Measurements from ENCODE around the gene COL2A1.

DNA sequence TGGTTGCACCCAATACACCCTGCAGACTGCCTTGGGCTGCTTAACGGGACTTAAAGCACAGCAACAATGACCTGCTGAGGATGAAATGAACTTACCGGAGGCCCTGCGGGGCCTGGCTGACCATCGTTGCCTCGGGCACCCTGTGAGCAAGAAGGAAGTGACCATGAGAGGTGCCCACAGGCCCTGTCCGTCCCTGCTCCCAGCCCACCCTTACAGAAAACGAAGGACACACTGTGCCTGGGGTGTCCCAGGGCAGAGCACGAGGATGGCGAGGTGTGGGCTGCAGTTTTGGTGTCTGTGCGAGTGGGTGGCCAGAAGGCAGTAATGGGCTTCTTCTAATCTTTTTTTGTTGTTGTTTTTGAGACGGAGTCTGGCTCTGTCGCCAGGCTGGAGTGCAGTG, 14.6 kb downstream of the COL2A1 start:
- TF ChIP-seq POLR2AphosphoS5 (IDR thresholded peaks at IDR 0.05; ENCODE audit: borderline replicate concordance, low read depth, low read length): no peak
- TF ChIP-seq EZH2 (IDR thresholded peaks at IDR 0.05): no peak
- no peak for TF ChIP-seq FOXP2 (optimal IDR thresholded peaks at IDR 0.05; ENCODE audit: control extremely low read depth, extremely low read length, insufficient read depth)

All from SK-N-MC (cell line).